Suppressor macrophage treated with lipopolysaccharide for 4 hours (primary cell): ENCODE results near the gene FXYD2.
"Not testable (repeated sequence)": the region's sequence is repeated elsewhere in the genome, so short reads cannot be mapped to it uniquely, and the experiment has no call there.

ENCODE experiments used
- DNase-seq: peaks from one replicate; pipeline ENCODE4 v3.0.0-alpha.2; 2020

FXYD2 gene

GRCh38 chr11:117824571-117825537 is at the start of gene FXYD2:
TSS of gene FXYD2 (minus strand) at chr11:117824744. CDS start at chr11:117824678, 66 bp downstream.
- DNase-seq, result peak; percentile 64

- no peak for DNase-seq
Observed at GRCh38 chr11:117873828-117874125, 49.2 kb upstream of the FXYD2 start.

- DNase-seq, result peak; percentile 16
Observed at GRCh38 chr11:117872975-117873827, 48.7 kb upstream of the FXYD2 start.

- DNase-seq, result no peak
Observed at GRCh38 chr11:117872420-117872961, 47.9 kb upstream of the FXYD2 start.

- no peak for DNase-seq
Observed at GRCh38 chr11:117871784-117872183, 47.2 kb upstream of the FXYD2 start.

- DNase-seq, result no peak
Observed at GRCh38 chr11:117871160-117871559, 46.6 kb upstream of the FXYD2 start.

GRCh38 chr11:117870103-117870952 is 45.8 kb upstream of the FXYD2 start:
- no peak for DNase-seq

GRCh38 chr11:117869604-117870003 is 45.1 kb upstream of the FXYD2 start:
- DNase-seq, result no peak

GRCh38 chr11:117868815-117869561 is 44.4 kb upstream of the FXYD2 start:
- DNase-seq, result no peak

- DNase-seq, result no peak
Observed at GRCh38 chr11:117868088-117868487, 43.5 kb upstream of the FXYD2 start.

- no peak for DNase-seq
Observed at GRCh38 chr11:117866526-117866925, 42.0 kb upstream of the FXYD2 start.

GRCh38 chr11:117865546-117865945 is 41.0 kb upstream of the FXYD2 start:
- DNase-seq, result not testable (repeated sequence)

GRCh38 chr11:117863383-117863782 is 38.8 kb upstream of the FXYD2 start:
- DNase-seq, result no peak

- no peak for DNase-seq
Observed at GRCh38 chr11:117862753-117863152, 38.2 kb upstream of the FXYD2 start.

- peak; percentile 27 for DNase-seq
Observed at GRCh38 chr11:117862019-117862725, 37.6 kb upstream of the FXYD2 start.

GRCh38 chr11:117861151-117862018 is 36.8 kb upstream of the FXYD2 start:
- DNase-seq, result no peak

- DNase-seq, result no peak
Observed at GRCh38 chr11:117860139-117860538, 35.6 kb upstream of the FXYD2 start.

- no peak for DNase-seq
Observed at GRCh38 chr11:117859488-117860112, 35.1 kb upstream of the FXYD2 start.

GRCh38 chr11:117859061-117859460 is 34.5 kb upstream of the FXYD2 start:
- DNase-seq, result no peak
